ENCODE measurements around the gene TACC2. TPM values are rescaled to one million over a fixed set of nuclear protein-coding genes. Genes with fewer than 3 reads are reported as not detected.

The TACC2 gene
- total and polyA plus RNA-seq, 2 donors (not counting 1 experiment from before 2014, with no cell fraction given): not detected

DNA sequence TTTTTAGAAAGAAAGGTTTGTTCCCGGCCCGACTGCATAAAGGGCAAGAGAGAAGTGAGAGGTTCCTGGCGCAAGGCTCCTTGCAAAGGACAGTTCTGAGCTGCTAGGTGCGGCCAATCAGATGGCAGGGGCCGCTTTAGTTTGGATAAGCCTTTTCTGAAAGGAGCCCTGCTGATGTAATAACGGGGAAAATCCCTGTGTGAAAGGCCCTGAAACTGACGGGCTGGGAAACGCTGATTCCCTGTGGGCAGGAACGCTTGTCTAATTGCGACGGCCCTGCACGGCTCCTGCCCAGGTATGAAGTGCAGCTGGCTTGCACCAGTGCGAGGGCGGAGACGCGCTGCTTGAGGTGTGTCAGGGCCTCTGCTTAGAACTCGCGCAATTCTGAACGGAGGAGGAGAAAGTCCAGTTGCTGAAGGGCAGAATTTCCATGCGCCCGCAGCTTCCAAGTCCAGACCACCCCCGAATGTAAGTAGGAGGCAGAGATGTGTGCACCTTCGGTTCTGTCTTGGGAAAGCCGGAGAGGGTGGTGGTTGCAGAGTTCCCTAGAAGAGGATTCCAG lies 30.5 kb downstream of the TACC2 start:
- no peak overlapping the region for H2AFZ ChIP-seq (ENCODE audit: insufficient read depth, low read depth, low read length, poor library complexity, severe bottlenecking)

DNA sequence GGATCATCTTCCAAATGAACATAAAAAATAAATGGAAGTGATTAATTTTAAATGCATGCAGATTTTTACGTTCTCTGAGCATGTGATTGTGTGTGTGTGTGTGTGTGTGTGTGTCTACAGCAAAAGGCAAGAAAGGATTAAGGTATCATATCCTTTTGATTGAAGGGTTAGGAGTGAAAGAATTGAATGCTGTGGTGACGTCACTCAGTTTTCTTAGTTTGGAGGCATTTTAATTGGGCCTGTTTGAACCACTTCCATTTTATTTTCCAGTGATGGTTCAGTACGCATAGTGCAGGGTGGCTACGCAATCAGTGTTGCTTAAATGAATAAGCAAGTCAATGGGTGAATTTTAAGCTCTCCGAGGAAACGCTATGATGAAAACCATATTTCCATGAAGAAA lies 31.3 kb downstream of the TACC2 start:
- Mint-ChIP-seq H3K27ac (no peak overlapping the region), H3K27me3 (peaks cover 13% of the 10 kb centered on the region), H3K4me3 (no peak overlapping the region), H3K9me3 (ENCODE audit: insufficient read depth) (peaks cover 3% of the 10 kb centered on the region), H3K4me1 (no peaks in the 10 kb centered on the region)
- Histone ChIP-seq H3K4me1 (ENCODE audit: control insufficient read depth in 2 of 2, insufficient read depth in 2 of 2, low read length in 2 of 2) (no peaks in the 10 kb centered on the region), H3K79me2 (ENCODE audit: control insufficient read depth, insufficient read depth, low read length) (no peaks in the 10 kb centered on the region), H2AFZ (ENCODE audit: insufficient read depth, low read depth, low read length, poor library complexity, severe bottlenecking) (no peak overlapping the region), H4K20me1 (ENCODE audit: control insufficient read depth, insufficient read depth, low read length, poor library complexity, severe bottlenecking) (no peaks in the 10 kb centered on the region), H3K27me3 (replicated peaks in 1 of 4; ENCODE audit: control extremely low read depth in 1 of 4, control insufficient read depth in 3 of 4, insufficient read depth in 4 of 4, low read length in 3 of 4) (peaks cover 0 to 4% (median 0%) of the 10 kb centered on the region in 4 experiments), H3K4me3 (ENCODE audit: control extremely low read depth in 1 of 5, extremely low read depth in 1 of 5, insufficient read depth in 1 of 5, low read depth in 2 of 5, low read length in 4 of 5) (no peak overlapping the region), H3K9me3 (ENCODE audit: control extremely low read depth in 1 of 3, control insufficient read depth in 2 of 3, insufficient read depth in 1 of 3, low read length in 2 of 3) (peaks cover 0 to 3% (median 0%) of the 10 kb centered on the region in 3 donors), H3K4me2 (replicated peaks; ENCODE audit: low read depth, low read length, poor library complexity, severe bottlenecking) (no peak overlapping the region), H3K27ac (ENCODE audit: low read length in 2 of 2) (no peak overlapping the region), H3K9ac (ENCODE audit: low read length) (no peak overlapping the region), H3K36me3 (replicated peaks in 1 of 2; ENCODE audit: control extremely low read depth in 1 of 2, control insufficient read depth in 1 of 2, extremely low read depth in 1 of 2, insufficient read depth in 2 of 2, low read length in 1 of 2) (no peaks in the 10 kb centered on the region)
- intact Hi-C loops (cut with micrococcal nuclease): no loop called here
- no peak for ATAC-seq (ENCODE audit: low read depth)
- CTCF ChIA-PET: no interaction called here
- no peak for DNase-seq
- TF ChIP-seq EZH2 (IDR thresholded peaks at IDR 0.05; ENCODE audit: borderline replicate concordance, insufficient read depth, low read depth, low read length, poor library complexity, severe bottlenecking): no peak
- TF ChIP-seq, protein P1, sequence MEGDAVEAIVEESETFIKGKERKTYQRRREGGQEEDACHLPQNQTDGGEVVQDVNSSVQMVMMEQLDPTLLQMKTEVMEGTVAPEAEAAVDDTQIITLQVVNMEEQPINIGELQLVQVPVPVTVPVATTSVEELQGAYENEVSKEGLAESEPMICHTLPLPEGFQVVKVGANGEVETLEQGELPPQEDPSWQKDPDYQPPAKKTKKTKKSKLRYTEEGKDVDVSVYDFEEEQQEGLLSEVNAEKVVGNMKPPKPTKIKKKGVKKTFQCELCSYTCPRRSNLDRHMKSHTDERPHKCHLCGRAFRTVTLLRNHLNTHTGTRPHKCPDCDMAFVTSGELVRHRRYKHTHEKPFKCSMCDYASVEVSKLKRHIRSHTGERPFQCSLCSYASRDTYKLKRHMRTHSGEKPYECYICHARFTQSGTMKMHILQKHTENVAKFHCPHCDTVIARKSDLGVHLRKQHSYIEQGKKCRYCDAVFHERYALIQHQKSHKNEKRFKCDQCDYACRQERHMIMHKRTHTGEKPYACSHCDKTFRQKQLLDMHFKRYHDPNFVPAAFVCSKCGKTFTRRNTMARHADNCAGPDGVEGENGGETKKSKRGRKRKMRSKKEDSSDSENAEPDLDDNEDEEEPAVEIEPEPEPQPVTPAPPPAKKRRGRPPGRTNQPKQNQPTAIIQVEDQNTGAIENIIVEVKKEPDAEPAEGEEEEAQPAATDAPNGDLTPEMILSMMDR (IDR thresholded peaks at IDR 0.05): no peak
- POLR2A ChIA-PET: no interaction called here
- WGBS (ENCODE audit: insufficient coverage): 100% methylated on average over 2 of the region's 6 CpGs

More for the DNA sequence above, 30.5 kb downstream of the TACC2 start:
- no peak for ATAC-seq (ENCODE audit: low read depth)
- H3K36me3 ChIP-seq (replicated peaks in 1 of 2; ENCODE audit: control extremely low read depth in 1 of 2, control insufficient read depth in 1 of 2, extremely low read depth in 1 of 2, insufficient read depth in 2 of 2, low read length in 1 of 2): no peaks in the 10 kb centered on the region
- H3K4me2 ChIP-seq (replicated peaks; ENCODE audit: low read depth, low read length, poor library complexity, severe bottlenecking): no peak overlapping the region
- Mint-ChIP-seq H3K4me1 (no peaks in the 10 kb centered on the region), H3K27me3 (peaks cover 13% of the 10 kb centered on the region), H3K4me3 (no peak overlapping the region), H3K9me3 (ENCODE audit: insufficient read depth) (peaks cover 3% of the 10 kb centered on the region), H3K27ac (no peak overlapping the region)
- intact Hi-C loops (cut with micrococcal nuclease): no loop called here
- H3K27me3 ChIP-seq (replicated peaks in 1 of 4; ENCODE audit: control extremely low read depth in 1 of 4, control insufficient read depth in 3 of 4, insufficient read depth in 4 of 4, low read length in 3 of 4): peaks cover 0 to 4% (median 0%) of the 10 kb centered on the region in 4 experiments
- H3K4me1 ChIP-seq (ENCODE audit: control insufficient read depth in 2 of 2, insufficient read depth in 2 of 2, low read length in 2 of 2): no peaks in the 10 kb centered on the region
- CTCF ChIA-PET: no interaction called here
- no peak overlapping the region for H3K9ac ChIP-seq (ENCODE audit: low read length)
- peaks cover 0 to 3% (median 0%) of the 10 kb centered on the region in 3 donors for H3K9me3 ChIP-seq (ENCODE audit: control extremely low read depth in 1 of 3, control insufficient read depth in 2 of 3, insufficient read depth in 1 of 3, low read length in 2 of 3)
- TF ChIP-seq, protein P1 (IDR thresholded peaks at IDR 0.05): no peak
- 65% methylated on average over 23 of the region's 24 CpGs for WGBS (ENCODE audit: insufficient coverage)
- no peak for DNase-seq
- H3K27ac ChIP-seq (ENCODE audit: low read length in 2 of 2): no peak overlapping the region
- no peaks in the 10 kb centered on the region for H4K20me1 ChIP-seq (ENCODE audit: control insufficient read depth, insufficient read depth, low read length, poor library complexity, severe bottlenecking)
- POLR2A ChIA-PET: no interaction called here
- H3K4me3 ChIP-seq (ENCODE audit: control extremely low read depth in 1 of 5, extremely low read depth in 1 of 5, insufficient read depth in 1 of 5, low read depth in 2 of 5, low read length in 4 of 5): no peak overlapping the region
- H3K79me2 ChIP-seq (ENCODE audit: control insufficient read depth, insufficient read depth, low read length): no peaks in the 10 kb centered on the region

Measured in B cell (primary cell).